OCI-LY7 (cell line): ENCODE measurements around the gene MGRN1. TPM values are rescaled to one million over a fixed set of nuclear protein-coding genes. Genes with fewer than 3 reads are reported as not detected.

ENCODE experiments used
- BruUV-seq: library from RNA; stranded (reverse); fragments of 400-500 nt; replicated peaks from 2 replicates; lab custom pipeline; 2021; lab: Mats Ljungman, UMichigan
- CTCF ChIA-PET: fragments of 300-600 bp; sonication (Branson Sonifier 250); formaldehyde crosslinking; loops from one replicate; lab custom pipeline; 2022; ENCODE audit warnings: antibody characterized with exemption; ENCODE audit not compliant: unreplicated experiment; lab: Charles Lee
- POLR2A ChIA-PET: fragments of 300-600 bp; sonication (Branson Sonifier 250); formaldehyde crosslinking; loops from one replicate; lab custom pipeline; 2022; ENCODE audit warnings: antibody characterized with exemption; lab: Charles Lee
- DNase-seq: peaks from one replicate; pipeline ENCODE4 v3.0.0-alpha.2; 2015; ENCODE audit warnings: low spot score
- H2AFZ ChIP-seq: fragments of 200-600 bp; sonication (generic), shearing (Covaris generic); 2 replicates; pipeline ENCODE4 v1.6.1; 2014; ENCODE audit warnings: mild to moderate bottlenecking, antibody characterized with exemption, low read length, moderate library complexity
- H3K27ac ChIP-seq: fragments of 200-600 bp; sonication (generic); 2 replicates; pipeline ENCODE4 v1.5.1; 2014; ENCODE audit warnings: mixed run types, low read depth, mild to moderate bottlenecking, moderate library complexity, low read length, inconsistent platforms; ENCODE audit not compliant: poor library complexity, severe bottlenecking
- H3K36me3 ChIP-seq: fragments of 200-600 bp; sonication (generic); 2 replicates; pipeline ENCODE4 v1.6.1; 2014; ENCODE audit warnings: mild to moderate bottlenecking, antibody characterized with exemption, low read length, moderate library complexity, mixed read lengths; ENCODE audit not compliant: insufficient read depth
- H3K4me1 ChIP-seq: fragments of 200-600 bp; sonication (generic); 2 replicates; pipeline ENCODE4 v1.5.1; 2014; ENCODE audit warnings: mild to moderate bottlenecking, low read length; ENCODE audit not compliant: insufficient read depth, poor library complexity, severe bottlenecking
- H3K4me2 ChIP-seq: fragments of 200-600 bp; sonication (generic); 2 replicates; pipeline ENCODE4 v1.6.1; 2014; ENCODE audit warnings: mild to moderate bottlenecking, low read length
- H3K4me3 ChIP-seq: fragments of 200-600 bp; sonication (generic); 2 replicates; pipeline ENCODE4 v1.5.1; 2014; ENCODE audit warnings: mild to moderate bottlenecking, low read depth, low read length; ENCODE audit not compliant: poor library complexity, severe bottlenecking
- H3K79me2 ChIP-seq: fragments of 200-600 bp; sonication (generic); 2 replicates; pipeline ENCODE4 v1.6.1; 2016; ENCODE audit warnings: low read depth, mild to moderate bottlenecking, low read length, moderate library complexity, mixed read lengths; ENCODE audit not compliant: insufficient read depth
- H3K9me2 ChIP-seq: fragments of 200-600 bp; sonication (generic); 2 replicates; pipeline ENCODE4 v1.6.1; 2016; ENCODE audit warnings: mild to moderate bottlenecking, low read length, mixed read lengths; ENCODE audit not compliant: insufficient read depth
- H3K9me3 ChIP-seq: fragments of 200-600 bp; sonication (generic); 2 replicates; pipeline ENCODE4 v1.6.1; 2014; ENCODE audit warnings: mild to moderate bottlenecking, mixed run types, low read length, mixed read lengths
- H4K20me1 ChIP-seq: fragments of 200-600 bp; sonication (generic); 2 replicates; pipeline ENCODE4 v1.6.1; 2014; ENCODE audit warnings: mild to moderate bottlenecking, antibody characterized with exemption, low read length, moderate library complexity, mixed read lengths; ENCODE audit not compliant: insufficient read depth
- EZH2phosphoT487 ChIP-seq: fragments of 200-600 bp; sonication (generic); IDR thresholded peaks from 2 replicates; pipeline ENCODE4 v1.6.1; 2018; ENCODE audit warnings: low read depth, borderline replicate concordance, mild to moderate bottlenecking, mixed run types, antibody characterized with exemption, low read length, moderate library complexity, mixed read lengths
- intact Hi-C: fragments of 100-400 bp; cut with micrococcal nuclease; formaldehyde crosslinking; loops from one replicate; pipeline ENCODE4 v1.10.0; 2022; ENCODE audit not compliant: unreplicated experiment
- total RNA-seq, 2 experiments: library from RNA; depleted of rRNA in 1 of 2; stranded (reverse); fragments of >200 nt in 1 of 2; shearing (Covaris generic) in 1 of 2; gene quantifications; 2 replicates each; pipeline ENCODE4 v1.2.3, GENCODE V29; 2014 to 2022
- TF ChIP-seq, protein P1 (sequence below): fragments of 200-600 bp; sonication (generic); conservative IDR thresholded peaks from 2 replicates; pipeline ENCODE4 v1.5.1; 2014; ENCODE audit warnings: mild to moderate bottlenecking, antibody characterized with exemption, low read length, moderate library complexity, mixed read lengths

The MGRN1 gene
- total RNA-seq, 2 experiments from 2014 or later = 14.1 to 43.1 TPM

DNA sequence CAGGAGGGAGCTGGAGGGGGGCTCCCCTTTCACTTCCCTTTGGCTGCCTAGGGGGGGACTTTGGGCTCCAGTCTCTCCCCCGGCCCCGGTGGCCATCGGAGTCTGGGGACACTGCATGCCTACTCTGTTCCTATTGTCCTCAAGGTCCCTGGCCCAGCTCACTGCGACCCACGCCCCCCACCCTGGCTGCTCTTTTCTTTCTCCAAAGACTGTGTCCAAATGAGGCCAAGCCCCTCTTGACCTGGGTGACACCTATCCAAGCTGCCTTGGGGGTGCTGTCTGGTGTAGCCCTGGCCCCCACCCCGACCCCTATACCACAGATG is 22.8 kb upstream of the MGRN1 start:
- ChIA-PET POLR2A (no interaction called here), CTCF (no interaction called here)
- Histone ChIP-seq H2AFZ (no peak overlapping the region), H3K4me2 (no peak overlapping the region), H3K36me3 (no peaks in the 10 kb centered on the region), H3K27ac (no peak overlapping the region), H3K4me1 (no peaks in the 10 kb centered on the region), H4K20me1 (no peaks in the 10 kb centered on the region), H3K79me2 (no peaks in the 10 kb centered on the region), H3K9me3 (no peaks in the 10 kb centered on the region), H3K4me3 (no peak overlapping the region), H3K9me2 (no peaks in the 10 kb centered on the region)
- TF ChIP-seq, protein P1, sequence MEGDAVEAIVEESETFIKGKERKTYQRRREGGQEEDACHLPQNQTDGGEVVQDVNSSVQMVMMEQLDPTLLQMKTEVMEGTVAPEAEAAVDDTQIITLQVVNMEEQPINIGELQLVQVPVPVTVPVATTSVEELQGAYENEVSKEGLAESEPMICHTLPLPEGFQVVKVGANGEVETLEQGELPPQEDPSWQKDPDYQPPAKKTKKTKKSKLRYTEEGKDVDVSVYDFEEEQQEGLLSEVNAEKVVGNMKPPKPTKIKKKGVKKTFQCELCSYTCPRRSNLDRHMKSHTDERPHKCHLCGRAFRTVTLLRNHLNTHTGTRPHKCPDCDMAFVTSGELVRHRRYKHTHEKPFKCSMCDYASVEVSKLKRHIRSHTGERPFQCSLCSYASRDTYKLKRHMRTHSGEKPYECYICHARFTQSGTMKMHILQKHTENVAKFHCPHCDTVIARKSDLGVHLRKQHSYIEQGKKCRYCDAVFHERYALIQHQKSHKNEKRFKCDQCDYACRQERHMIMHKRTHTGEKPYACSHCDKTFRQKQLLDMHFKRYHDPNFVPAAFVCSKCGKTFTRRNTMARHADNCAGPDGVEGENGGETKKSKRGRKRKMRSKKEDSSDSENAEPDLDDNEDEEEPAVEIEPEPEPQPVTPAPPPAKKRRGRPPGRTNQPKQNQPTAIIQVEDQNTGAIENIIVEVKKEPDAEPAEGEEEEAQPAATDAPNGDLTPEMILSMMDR = no peak
- no peak for TF ChIP-seq EZH2phosphoT487
- no TSS peak for BruUV-seq
- intact Hi-C loops = no loop called here
- no peak for DNase-seq

DNA sequence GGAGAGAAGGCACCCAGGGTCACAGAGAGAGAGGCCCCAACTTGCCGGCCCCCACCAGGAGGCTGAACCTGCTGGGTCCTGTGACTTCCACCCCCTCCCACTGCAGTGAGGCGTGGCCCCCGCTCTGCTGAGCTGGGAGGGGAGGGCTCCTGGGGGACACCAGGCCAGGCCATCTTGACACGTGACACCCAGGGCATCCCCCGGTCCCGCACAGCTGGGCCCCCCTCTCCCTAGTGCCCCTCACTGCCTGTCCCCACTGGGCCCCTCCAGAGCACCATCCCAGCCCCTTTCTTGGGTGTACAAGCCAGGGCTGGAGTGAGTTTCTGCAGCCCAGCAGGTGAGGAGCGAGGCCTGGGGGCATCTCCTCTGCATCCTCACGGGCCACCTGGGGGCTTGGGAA is 22.3 kb upstream of the MGRN1 start:
- Histone ChIP-seq H3K4me3 (no peak overlapping the region), H2AFZ (no peak overlapping the region), H3K36me3 (no peaks in the 10 kb centered on the region), H3K4me1 (no peaks in the 10 kb centered on the region), H3K9me3 (no peaks in the 10 kb centered on the region), H3K9me2 (no peaks in the 10 kb centered on the region), H3K4me2 (no peak overlapping the region), H4K20me1 (no peaks in the 10 kb centered on the region), H3K27ac (no peak overlapping the region), H3K79me2 (no peaks in the 10 kb centered on the region)
- DNase-seq = no peak
- TF ChIP-seq, protein P1 = no peak
- TF ChIP-seq EZH2phosphoT487 = no peak
- intact Hi-C loops = no loop called here
- ChIA-PET POLR2A (no interaction called here), CTCF (no interaction called here)
- no TSS peak for BruUV-seq

DNA sequence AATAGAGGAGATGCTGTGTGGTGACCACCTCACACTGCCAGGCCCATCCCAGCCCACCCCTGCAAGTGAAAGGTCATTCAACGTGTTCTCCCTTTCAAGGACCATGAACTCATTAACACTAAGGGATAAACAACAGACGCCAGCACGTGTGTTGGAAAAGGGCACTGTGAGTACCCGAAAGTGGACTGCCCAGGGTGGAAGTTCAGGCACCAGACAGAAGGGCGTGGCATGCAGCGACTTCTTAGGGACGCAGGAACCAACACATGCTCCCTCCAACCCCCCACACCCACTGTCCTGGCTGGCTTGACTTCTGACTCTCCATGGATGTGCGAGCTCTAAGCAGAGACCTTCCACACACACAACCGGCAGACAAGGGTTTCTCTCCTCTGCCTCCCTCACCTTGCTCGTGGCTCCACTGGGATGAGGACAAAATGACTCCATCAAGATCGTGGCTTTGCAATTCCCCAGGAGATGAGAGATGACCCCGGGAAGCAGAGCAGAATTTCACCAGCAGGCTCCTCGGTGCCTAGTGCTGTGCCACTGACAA is 20.9 kb upstream of the MGRN1 start:
- Histone ChIP-seq H3K4me1 (no peaks in the 10 kb centered on the region), H3K9me2 (no peaks in the 10 kb centered on the region), H4K20me1 (no peaks in the 10 kb centered on the region), H3K27ac (no peak overlapping the region), H3K79me2 (no peaks in the 10 kb centered on the region), H2AFZ (no peak overlapping the region), H3K4me3 (no peak overlapping the region), H3K36me3 (no peaks in the 10 kb centered on the region), H3K9me3 (no peaks in the 10 kb centered on the region), H3K4me2 (no peak overlapping the region)
- ChIA-PET POLR2A (interaction anchor here (0.5 kb wide), 1 partner anchor 172 kb away, joined by 3 read pairs; no protein-coding TSS in a partner anchor), CTCF (no interaction called here)
- DNase-seq = no peak
- intact Hi-C loops = no loop called here
- TF ChIP-seq, protein P1 = no peak
- no peak for TF ChIP-seq EZH2phosphoT487
- no TSS peak for BruUV-seq
